HEK293 (cell line): ENCODE measurements around the gene S1PR5.

ENCODE experiments used
- BCL6B ChIP-seq: fragments of 450-650 bp; formaldehyde crosslinking; IDR thresholded peaks from 2 replicates; pipeline ENCODE4 v1.5.1; 2017; ENCODE audit warnings: missing biosample characterization, missing genetic modification characterization
- CTCF ChIP-seq: fragments of 450-650 bp; formaldehyde crosslinking; IDR thresholded peaks from 2 replicates; pipeline ENCODE4 v1.5.1; 2016; ENCODE audit warnings: missing biosample characterization, missing genetic modification characterization
- KLF7 ChIP-seq: fragments of 450-650 bp; formaldehyde crosslinking; IDR thresholded peaks from 2 replicates; pipeline ENCODE4 v1.5.1; 2016; ENCODE audit warnings: missing biosample characterization, missing genetic modification characterization, borderline replicate concordance
- MYNN ChIP-seq: fragments of 450-650 bp; formaldehyde crosslinking; IDR thresholded peaks from 2 replicates; pipeline ENCODE4 v1.5.1; 2016; ENCODE audit warnings: missing biosample characterization, missing genetic modification characterization, borderline replicate concordance
- YY1 ChIP-seq: fragments of 450-650 bp; formaldehyde crosslinking; IDR thresholded peaks from 2 replicates; pipeline ENCODE4 v1.5.1; 2018; ENCODE audit warnings: missing biosample characterization, missing genetic modification characterization
- ZNF140 ChIP-seq: fragments of 450-650 bp; formaldehyde crosslinking; IDR thresholded peaks from 2 replicates; pipeline ENCODE4 v1.5.1; 2016; ENCODE audit warnings: missing biosample characterization, missing genetic modification characterization
- ZNF23 ChIP-seq: fragments of 450-650 bp; formaldehyde crosslinking; IDR thresholded peaks from 2 replicates; pipeline ENCODE4 v1.5.1; 2016; ENCODE audit warnings: missing biosample characterization, missing genetic modification characterization, borderline replicate concordance
- ZNF280D ChIP-seq: fragments of 450-650 bp; formaldehyde crosslinking; IDR thresholded peaks from 2 replicates; pipeline ENCODE4 v1.5.1; 2016; ENCODE audit warnings: missing biosample characterization, missing genetic modification characterization
- ZNF311 ChIP-seq: fragments of 450-650 bp; formaldehyde crosslinking; IDR thresholded peaks from 2 replicates; pipeline ENCODE4 v1.5.1; 2017; ENCODE audit warnings: missing biosample characterization, missing genetic modification characterization, borderline replicate concordance
- ZNF366 ChIP-seq: fragments of 450-650 bp; formaldehyde crosslinking; conservative IDR thresholded peaks from 2 replicates; pipeline ENCODE4 v1.5.1; 2016; ENCODE audit warnings: missing biosample characterization, missing genetic modification characterization
- TF ChIP-seq, protein P1 (sequence below): fragments of 450-650 bp; formaldehyde crosslinking; optimal IDR thresholded peaks from 2 replicates; pipeline ENCODE3; 2016; ENCODE audit warnings: missing biosample characterization, mild to moderate bottlenecking, missing genetic modification characterization

GRCh38 chr19:10478903-10479384 lies 38.3 kb downstream of the S1PR5 start:
- TF ChIP-seq ZNF140 (tag by site-specific recombination) (no peak), ZNF366 (no peak), ZNF280D (tag by site-specific recombination) (no peak), CTCF (tag by site-specific recombination) (no peak), YY1 (no peak), BCL6B (tag by site-specific recombination) (no peak), ZNF311 (tag by site-specific recombination) (no peak), ZNF23 (tag by site-specific recombination) (no peak), MYNN (tag by site-specific recombination) (no peak), KLF7 (no peak)
- TF ChIP-seq, protein P1, sequence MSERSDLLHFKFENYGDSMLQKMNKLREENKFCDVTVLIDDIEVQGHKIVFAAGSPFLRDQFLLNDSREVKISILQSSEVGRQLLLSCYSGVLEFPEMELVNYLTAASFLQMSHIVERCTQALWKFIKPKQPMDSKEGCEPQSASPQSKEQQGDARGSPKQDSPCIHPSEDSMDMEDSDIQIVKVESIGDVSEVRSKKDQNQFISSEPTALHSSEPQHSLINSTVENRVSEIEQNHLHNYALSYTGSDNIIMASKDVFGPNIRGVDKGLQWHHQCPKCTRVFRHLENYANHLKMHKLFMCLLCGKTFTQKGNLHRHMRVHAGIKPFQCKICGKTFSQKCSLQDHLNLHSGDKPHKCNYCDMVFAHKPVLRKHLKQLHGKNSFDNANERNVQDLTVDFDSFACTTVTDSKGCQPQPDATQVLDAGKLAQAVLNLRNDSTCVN (tag by site-specific recombination) = no peak
